ENCODE results near the gene CKS1B.

Gene CKS1B

DNA sequence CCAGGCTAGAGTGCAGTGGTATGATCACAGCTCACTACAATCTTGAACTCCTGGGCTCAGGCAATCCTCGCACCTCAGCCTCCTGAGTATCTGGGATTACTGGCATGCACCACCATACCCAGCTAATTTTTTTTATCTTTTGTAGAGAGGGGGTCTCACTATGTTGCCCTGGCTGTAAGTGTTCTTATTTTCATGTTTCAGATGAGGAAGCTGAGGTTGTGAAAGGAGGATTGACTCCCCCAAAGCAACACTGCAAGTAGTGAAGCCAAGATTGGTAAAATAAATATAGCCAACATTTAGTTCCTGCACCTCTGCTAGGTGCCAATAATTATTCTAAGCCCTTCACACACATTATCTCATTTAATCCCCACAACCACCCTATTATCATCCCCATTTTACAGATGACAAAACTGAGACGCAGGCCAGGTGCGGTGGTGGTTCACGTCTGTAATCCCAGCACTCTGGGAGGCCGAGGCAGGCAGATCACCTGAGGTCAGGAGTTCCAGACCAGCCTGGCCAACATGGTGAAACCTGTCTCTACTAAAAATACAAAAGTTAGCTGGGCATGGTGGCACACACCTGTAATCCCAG lies 40.0 kb upstream of the CKS1B start:
- TF ChIP-seq TAF1 (IDR thresholded peaks at IDR 0.05; ENCODE audit: borderline replicate concordance, insufficient read depth, low read length) (no peak), FOXP2 (optimal IDR thresholded peaks at IDR 0.05; ENCODE audit: borderline replicate concordance, extremely low read depth, extremely low read length, insufficient read depth) (no peak), SIN3A (IDR thresholded peaks at IDR 0.05; ENCODE audit: borderline replicate concordance, insufficient read depth, low read length) (no peak), POLR2AphosphoS5 (IDR thresholded peaks at IDR 0.05; ENCODE audit: low read depth, low read length) (no peak)
- TF ChIP-seq, protein P1, sequence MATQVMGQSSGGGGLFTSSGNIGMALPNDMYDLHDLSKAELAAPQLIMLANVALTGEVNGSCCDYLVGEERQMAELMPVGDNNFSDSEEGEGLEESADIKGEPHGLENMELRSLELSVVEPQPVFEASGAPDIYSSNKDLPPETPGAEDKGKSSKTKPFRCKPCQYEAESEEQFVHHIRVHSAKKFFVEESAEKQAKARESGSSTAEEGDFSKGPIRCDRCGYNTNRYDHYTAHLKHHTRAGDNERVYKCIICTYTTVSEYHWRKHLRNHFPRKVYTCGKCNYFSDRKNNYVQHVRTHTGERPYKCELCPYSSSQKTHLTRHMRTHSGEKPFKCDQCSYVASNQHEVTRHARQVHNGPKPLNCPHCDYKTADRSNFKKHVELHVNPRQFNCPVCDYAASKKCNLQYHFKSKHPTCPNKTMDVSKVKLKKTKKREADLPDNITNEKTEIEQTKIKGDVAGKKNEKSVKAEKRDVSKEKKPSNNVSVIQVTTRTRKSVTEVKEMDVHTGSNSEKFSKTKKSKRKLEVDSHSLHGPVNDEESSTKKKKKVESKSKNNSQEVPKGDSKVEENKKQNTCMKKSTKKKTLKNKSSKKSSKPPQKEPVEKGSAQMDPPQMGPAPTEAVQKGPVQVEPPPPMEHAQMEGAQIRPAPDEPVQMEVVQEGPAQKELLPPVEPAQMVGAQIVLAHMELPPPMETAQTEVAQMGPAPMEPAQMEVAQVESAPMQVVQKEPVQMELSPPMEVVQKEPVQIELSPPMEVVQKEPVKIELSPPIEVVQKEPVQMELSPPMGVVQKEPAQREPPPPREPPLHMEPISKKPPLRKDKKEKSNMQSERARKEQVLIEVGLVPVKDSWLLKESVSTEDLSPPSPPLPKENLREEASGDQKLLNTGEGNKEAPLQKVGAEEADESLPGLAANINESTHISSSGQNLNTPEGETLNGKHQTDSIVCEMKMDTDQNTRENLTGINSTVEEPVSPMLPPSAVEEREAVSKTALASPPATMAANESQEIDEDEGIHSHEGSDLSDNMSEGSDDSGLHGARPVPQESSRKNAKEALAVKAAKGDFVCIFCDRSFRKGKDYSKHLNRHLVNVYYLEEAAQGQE (IDR thresholded peaks at IDR 0.05; ENCODE audit: insufficient read depth in 1 of 2, low read depth in 2 of 2, low read length in 2 of 2): no peak

DNA sequence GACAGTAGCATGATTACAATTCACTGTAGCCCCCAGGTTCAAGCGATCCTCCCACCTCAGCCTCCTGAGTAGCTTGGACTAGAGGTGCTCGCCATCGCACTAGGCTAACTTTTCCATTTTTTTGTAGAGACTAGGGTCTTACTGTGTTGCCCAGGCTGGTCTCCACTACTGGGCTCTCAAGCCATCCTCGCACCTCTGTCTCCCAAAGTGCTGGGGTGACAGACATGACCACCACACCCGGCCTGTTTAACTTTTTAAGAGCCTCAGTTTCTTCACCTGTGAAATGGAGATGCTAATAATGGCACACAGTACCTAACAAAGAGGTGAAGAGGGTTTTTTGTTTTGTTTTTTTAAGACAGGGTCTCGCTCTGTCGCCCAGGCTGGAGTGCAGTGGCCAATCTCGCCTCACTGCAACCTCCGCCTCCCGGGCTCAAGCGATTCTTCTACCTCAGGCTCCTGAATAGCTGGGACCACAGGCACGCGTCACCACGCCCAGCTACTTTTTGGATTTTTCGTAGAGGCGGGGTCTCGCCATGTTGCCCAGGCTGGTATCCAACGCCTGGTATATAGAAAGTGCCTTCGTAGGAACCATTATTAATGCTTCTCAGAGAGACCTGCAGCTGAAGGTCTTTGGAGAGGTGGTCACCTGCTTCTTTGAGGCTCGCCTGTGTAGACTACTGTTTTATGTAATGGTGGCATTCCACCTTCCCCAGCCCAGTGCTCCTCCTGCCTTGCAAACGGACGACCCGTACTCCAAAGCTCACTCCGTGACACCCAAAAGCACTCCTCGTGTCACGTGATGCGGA lies 38.5 kb upstream of the CKS1B start:
- TF ChIP-seq TAF1 (IDR thresholded peaks at IDR 0.05; ENCODE audit: borderline replicate concordance, insufficient read depth, low read length) (no peak), SIN3A (IDR thresholded peaks at IDR 0.05; ENCODE audit: borderline replicate concordance, insufficient read depth, low read length) (no peak), POLR2AphosphoS5 (IDR thresholded peaks at IDR 0.05; ENCODE audit: low read depth, low read length) (no peak), FOXP2 (optimal IDR thresholded peaks at IDR 0.05; ENCODE audit: borderline replicate concordance, extremely low read depth, extremely low read length, insufficient read depth) (no peak)
- TF ChIP-seq, protein P1 (IDR thresholded peaks at IDR 0.05; ENCODE audit: insufficient read depth in 1 of 2, low read depth in 2 of 2, low read length in 2 of 2): no peak

DNA sequence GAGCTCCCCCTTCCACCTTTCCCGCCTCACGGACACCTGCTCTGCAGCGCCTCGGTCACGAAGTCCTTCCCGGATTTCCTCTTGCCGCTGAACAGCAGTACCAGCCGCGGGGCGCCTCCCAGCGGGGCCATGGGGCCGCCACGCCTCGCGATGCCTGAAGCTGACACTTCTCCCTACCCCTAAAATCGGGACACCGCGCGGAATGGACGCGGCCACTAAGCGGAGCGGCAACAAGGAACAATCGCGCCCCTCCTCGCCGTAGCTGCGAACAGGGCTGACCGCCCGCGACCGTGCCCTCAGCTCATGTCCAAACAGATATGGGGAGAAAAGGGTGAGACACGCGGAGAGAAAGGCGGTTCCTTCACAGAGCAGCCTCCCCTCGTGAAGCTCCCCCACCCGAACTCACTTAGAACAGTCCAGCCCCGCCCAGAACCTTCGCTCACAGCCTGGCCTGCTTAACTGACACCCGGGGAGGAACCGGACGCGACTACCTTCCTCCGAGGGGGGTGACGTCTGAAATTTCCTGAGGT lies 37.9 kb upstream of the CKS1B start, which contains the start of gene PMVK:
PMVK (minus strand) TSS at position 165 of the 530 bp plus-strand sequence; CDS start at position 131, 34 bp downstream.
- TF ChIP-seq POLR2AphosphoS5 (IDR thresholded peaks at IDR 0.05; ENCODE audit: low read depth, low read length): peak; percentile 36
- peak; percentile 80 for TF ChIP-seq FOXP2 (optimal IDR thresholded peaks at IDR 0.05; ENCODE audit: borderline replicate concordance, extremely low read depth, extremely low read length, insufficient read depth)
- TF ChIP-seq TAF1 (IDR thresholded peaks at IDR 0.05; ENCODE audit: borderline replicate concordance, insufficient read depth, low read length): no peak; the same call in 1 of the 2 replicates
- TF ChIP-seq, protein P1 (IDR thresholded peaks at IDR 0.05; ENCODE audit: insufficient read depth in 1 of 2, low read depth in 2 of 2, low read length in 2 of 2): no peak
- no peak for TF ChIP-seq SIN3A (IDR thresholded peaks at IDR 0.05; ENCODE audit: borderline replicate concordance, insufficient read depth, low read length)

DNA sequence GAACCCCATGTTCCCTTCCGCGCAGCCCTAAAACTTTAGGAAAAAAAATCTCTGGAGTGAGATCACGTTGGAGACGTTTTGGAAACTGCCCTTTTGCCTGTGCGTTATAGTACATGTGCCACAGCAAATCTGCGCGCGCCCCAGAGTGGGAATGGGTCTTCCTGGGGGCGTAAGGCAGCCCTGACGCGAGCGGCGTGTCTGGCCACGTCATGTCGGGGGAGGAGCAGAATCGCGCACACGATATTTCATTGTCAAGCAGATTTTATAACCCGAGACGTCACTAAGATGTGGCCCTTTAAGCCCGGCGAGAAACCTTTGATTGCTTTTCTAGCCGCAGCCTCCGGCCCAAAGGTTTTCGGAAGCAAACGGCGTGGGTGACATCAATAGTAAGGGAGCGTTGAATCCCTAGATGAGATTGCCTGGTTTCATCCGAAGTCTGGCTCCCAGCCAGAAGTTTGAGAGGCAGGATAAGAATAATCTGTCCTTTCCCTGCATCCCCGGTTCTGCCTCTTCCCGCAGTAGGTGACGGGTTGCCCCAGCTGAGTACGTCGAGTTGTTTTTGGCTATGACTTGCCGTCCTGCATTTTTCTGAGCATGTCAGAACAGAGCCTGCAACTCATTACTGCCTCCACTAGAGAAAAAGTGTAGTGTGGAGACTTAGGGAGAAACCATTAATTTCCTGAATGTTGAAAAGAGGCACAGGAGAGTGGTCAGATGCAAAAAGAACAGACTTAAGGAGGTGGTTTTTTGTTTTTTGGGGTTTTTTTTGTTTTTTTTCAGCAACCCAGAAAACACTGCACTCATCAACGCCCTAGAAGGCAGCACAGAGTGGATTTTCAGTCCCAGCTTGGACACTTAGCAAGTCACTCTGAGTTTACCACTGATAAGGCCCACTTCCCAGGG lies 37.1 kb upstream of the CKS1B start:
- TF ChIP-seq, protein P1 (IDR thresholded peaks at IDR 0.05; ENCODE audit: insufficient read depth in 1 of 2, low read depth in 2 of 2, low read length in 2 of 2): no peak
- TF ChIP-seq POLR2AphosphoS5 (IDR thresholded peaks at IDR 0.05; ENCODE audit: low read depth, low read length): peak; percentile 81
- TF ChIP-seq TAF1 (IDR thresholded peaks at IDR 0.05; ENCODE audit: borderline replicate concordance, insufficient read depth, low read length): 0 out of 2 replicates have a peak, but pooled peaks have one; percentile 31
- TF ChIP-seq FOXP2 (optimal IDR thresholded peaks at IDR 0.05; ENCODE audit: borderline replicate concordance, extremely low read depth, extremely low read length, insufficient read depth): peak; percentile 80
- peak; percentile 89; the same call in 1 of the 2 replicates for TF ChIP-seq SIN3A (IDR thresholded peaks at IDR 0.05; ENCODE audit: borderline replicate concordance, insufficient read depth, low read length)
